Left renal pelvis (tissue), 4 donors: ENCODE results near the gene PAFAH1B1. TPM values are rescaled to one million over a fixed set of nuclear protein-coding genes. Genes with fewer than 3 reads are reported as not detected.

Experiments used
- DNase-seq, 4 donors: peaks; one replicate each; pipeline ENCODE4 v3.0.0-alpha.2; 2013; ENCODE audit warnings: low read depth in 4 of 4, low spot score in 3 of 4
- polyA plus RNA-seq, 4 donors: library from polyadenylated mRNA; unstranded; fragments of 120-200 nt; gene quantifications; one replicate each; pipeline ENCODE4 v1.2.1, GENCODE V29; 2013; ENCODE audit not compliant: insufficient read length in 4 of 4

Gene PAFAH1B1
- polyA plus RNA-seq, 4 donors = 132 to 143 (median 141) TPM

GRCh38 chr17:2712300-2713043 lies 119.0 kb downstream of the PAFAH1B1 start:
- DNase-seq = no peak

- no peak for DNase-seq
These were observed 120.4 kb downstream of the PAFAH1B1 start for GRCh38 chr17:2713881-2714280.

GRCh38 chr17:2716649-2717048 lies 123.2 kb downstream of the PAFAH1B1 start:
- DNase-seq = no peak

- no peak for DNase-seq
These were observed 124.9 kb downstream of the PAFAH1B1 start for GRCh38 chr17:2718150-2718938.

GRCh38 chr17:2719861-2720260 lies 126.4 kb downstream of the PAFAH1B1 start:
- DNase-seq = no peak

GRCh38 chr17:2721603-2722002 lies 128.1 kb downstream of the PAFAH1B1 start:
- no peak for DNase-seq

- no peak for DNase-seq
These were observed 129.2 kb downstream of the PAFAH1B1 start for GRCh38 chr17:2722611-2723010.

GRCh38 chr17:2723505-2723996 lies 130.1 kb downstream of the PAFAH1B1 start:
- no peak for DNase-seq

GRCh38 chr17:2723997-2724783 lies 130.7 kb downstream of the PAFAH1B1 start:
- no peak for DNase-seq

- no peak for DNase-seq
These were observed 131.3 kb downstream of the PAFAH1B1 start for GRCh38 chr17:2724784-2725164.

GRCh38 chr17:2730764-2731353 lies 137.4 kb downstream of the PAFAH1B1 start:
- no peak for DNase-seq

GRCh38 chr17:2731807-2732206 lies 138.4 kb downstream of the PAFAH1B1 start:
- no peak for DNase-seq

- no peak for DNase-seq
These were observed 141.5 kb downstream of the PAFAH1B1 start for GRCh38 chr17:2734939-2735338.

Other genes with a start within 250 kb of the PAFAH1B1 start
- 10 to 100 TPM; 11.5 to 20.6 (median 15.6) TPM for gene MNT, start 192.6 kb upstream of the PAFAH1B1 start, polyA plus RNA-seq
- 10 to 100 TPM; 39.1 to 42.5 (median 40.5) TPM for gene METTL16, start 81.8 kb upstream of the PAFAH1B1 start, polyA plus RNA-seq
- gene CLUH, start 118.1 kb downstream of the PAFAH1B1 start, polyA plus RNA-seq = 10 to 100 TPM; 22.0 to 58.6 (median 45.7) TPM
- gene CCDC92B, start 156.0 kb downstream of the PAFAH1B1 start, polyA plus RNA-seq = under 1 TPM; 0.13 to 0.43 (median 0.32) TPM
- gene RAP1GAP2, start 202.8 kb downstream of the PAFAH1B1 start, polyA plus RNA-seq = 10 to 100 TPM in 3 of 4 donors, 1 to 10 TPM in 1; 1.7 to 28.5 (median 24.1) TPM